A549 (cell line): ENCODE results near the gene PRELID3B.

ENCODE experiments used
- CTCF ChIP-seq: fragments of >200 bp; sonication (Bioruptor Twin); formaldehyde crosslinking; IDR thresholded peaks from 3 replicates; pipeline ENCODE4 v1.5.1; 2016
- EP300 ChIP-seq, 2 experiments: fragments of >200 bp; sonication (Bioruptor Twin); formaldehyde crosslinking; IDR thresholded peaks; 2 replicates in 1 of 2; 3 replicates in 1 of 2; pipeline ENCODE4 v1.6.1; 2016 to 2017
- ESRRA ChIP-seq: fragments of 150-350 bp; IDR thresholded peaks from 2 replicates; pipeline ENCODE4 v1.6.1; 2014; ENCODE audit warnings: mild to moderate bottlenecking, low read length, borderline replicate concordance
- GATA3 ChIP-seq: IDR thresholded peaks from 2 replicates; pipeline ENCODE4 v1.6.1; 2012; ENCODE audit warnings: borderline replicate concordance
- JUN ChIP-seq, 2 experiments: fragments of >200 bp; sonication (Bioruptor Twin); formaldehyde crosslinking; IDR thresholded peaks; 2 replicates in 1 of 2; 3 replicates in 1 of 2; pipeline ENCODE4 v1.6.1; 2016 to 2017
- MYC ChIP-seq: IDR thresholded peaks from 2 replicates; pipeline ENCODE4 v1.6.1; 2012; ENCODE audit warnings: mild to moderate bottlenecking, inconsistent platforms, low read length, improper control_type of control experiment, borderline replicate concordance
- POLR2A ChIP-seq: IDR thresholded peaks from 2 replicates; pipeline ENCODE4 v1.6.1; 2012; ENCODE audit warnings: mild to moderate bottlenecking, low read length
- REST ChIP-seq: fragments of 200-600 bp; sonication (generic); IDR thresholded peaks from 2 replicates; pipeline ENCODE4 v1.6.1; 2016; ENCODE audit warnings: antibody characterized with exemption, mild to moderate bottlenecking, moderate library complexity
- SMC3 ChIP-seq: fragments of >200 bp; sonication (Bioruptor Twin); formaldehyde crosslinking; IDR thresholded peaks from 3 replicates; pipeline ENCODE4 v1.6.1; 2018; ENCODE audit warnings: inconsistent platforms
- ZFP36 ChIP-seq: fragments of 450-650 bp; IDR thresholded peaks from 2 replicates; pipeline ENCODE4 v1.6.1; 2014; ENCODE audit warnings: borderline replicate concordance; ENCODE audit not compliant: partially characterized antibody

- TF ChIP-seq MYC, result no peak
- TF ChIP-seq SMC3, result no peak
- no peak for TF ChIP-seq CTCF
- no peak for TF ChIP-seq POLR2A
- no peak for TF ChIP-seq JUN (IDR thresholded peaks at IDR 0.05)
- no peak for TF ChIP-seq REST
- TF ChIP-seq GATA3, result no peak
- no peak for TF ChIP-seq EP300 (IDR thresholded peaks at IDR 0.05)
- no peak for TF ChIP-seq ESRRA
- no peak for TF ChIP-seq ZFP36
Observed at GRCh38 chr20:59064214-59064722, 21.7 kb upstream of the PRELID3B start.
